ENCODE measurements around the gene TTC28.

DNA sequence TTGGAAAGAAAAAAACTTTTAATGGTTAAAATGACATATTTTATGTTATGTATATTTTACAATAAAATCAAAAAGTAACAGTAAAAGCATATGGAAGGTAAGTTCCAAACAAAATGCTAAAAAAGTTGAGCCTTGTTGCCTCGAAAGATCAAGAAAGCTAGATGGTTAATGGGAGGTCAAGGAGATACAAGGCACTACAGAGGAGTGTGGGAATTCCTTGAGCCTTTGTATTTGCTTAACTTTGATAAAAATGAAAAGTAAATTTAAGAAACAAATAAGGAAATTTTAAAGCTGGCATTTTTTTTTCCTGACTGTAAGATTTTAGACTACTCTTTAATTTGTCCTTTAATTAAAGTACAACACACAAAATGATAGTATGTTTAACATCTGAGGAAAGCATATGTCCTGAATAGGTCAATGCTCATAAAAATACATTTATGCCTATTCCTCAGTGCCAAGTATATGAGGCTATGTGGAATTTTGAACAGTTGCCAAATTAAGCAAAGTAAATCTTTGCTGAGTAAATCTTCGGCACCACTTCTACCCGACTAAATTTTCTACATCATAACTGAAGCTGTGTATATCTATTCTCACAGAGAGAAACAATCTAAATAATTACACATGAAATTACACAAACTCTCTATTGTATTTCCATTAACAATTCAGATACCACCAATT lies 108.8 kb downstream of the TTC28 start:
- TF ChIP-seq POLR2A (IDR thresholded peaks at IDR 0.05) = no peak
- TF ChIP-seq, protein P1, sequence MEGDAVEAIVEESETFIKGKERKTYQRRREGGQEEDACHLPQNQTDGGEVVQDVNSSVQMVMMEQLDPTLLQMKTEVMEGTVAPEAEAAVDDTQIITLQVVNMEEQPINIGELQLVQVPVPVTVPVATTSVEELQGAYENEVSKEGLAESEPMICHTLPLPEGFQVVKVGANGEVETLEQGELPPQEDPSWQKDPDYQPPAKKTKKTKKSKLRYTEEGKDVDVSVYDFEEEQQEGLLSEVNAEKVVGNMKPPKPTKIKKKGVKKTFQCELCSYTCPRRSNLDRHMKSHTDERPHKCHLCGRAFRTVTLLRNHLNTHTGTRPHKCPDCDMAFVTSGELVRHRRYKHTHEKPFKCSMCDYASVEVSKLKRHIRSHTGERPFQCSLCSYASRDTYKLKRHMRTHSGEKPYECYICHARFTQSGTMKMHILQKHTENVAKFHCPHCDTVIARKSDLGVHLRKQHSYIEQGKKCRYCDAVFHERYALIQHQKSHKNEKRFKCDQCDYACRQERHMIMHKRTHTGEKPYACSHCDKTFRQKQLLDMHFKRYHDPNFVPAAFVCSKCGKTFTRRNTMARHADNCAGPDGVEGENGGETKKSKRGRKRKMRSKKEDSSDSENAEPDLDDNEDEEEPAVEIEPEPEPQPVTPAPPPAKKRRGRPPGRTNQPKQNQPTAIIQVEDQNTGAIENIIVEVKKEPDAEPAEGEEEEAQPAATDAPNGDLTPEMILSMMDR (IDR thresholded peaks at IDR 0.05) = no peak

Measured in thyroid gland (tissue), 4 donors.